HCT116 (cell line): Measurements from ENCODE around the gene RHBDL3. TPM values are rescaled to one million over a fixed set of nuclear protein-coding genes. Genes with fewer than 3 reads are reported as not detected.

Experiments
- ATAC-seq: fragments of 200-7000 bp; cut with Tn5 transposase; 2 replicates; pipeline ENCODE4 v1.9.1; 2020; ENCODE audit warnings: mild to moderate bottlenecking, moderate library complexity
- BruUV-seq: library from RNA; stranded (reverse); fragments of 400-500 nt; replicated peaks from 2 replicates; lab custom pipeline; 2021; lab: Mats Ljungman, UMichigan
- CTCF ChIA-PET: fragments of 300-600 bp; sonication (Branson Sonifier 250); formaldehyde crosslinking; loops from one replicate; lab custom pipeline; 2021; ENCODE audit warnings: antibody characterized with exemption; lab: Charles Lee
- POLR2A ChIA-PET: fragments of 300-600, 350-600 bp; sonication (Branson Sonifier 250); formaldehyde crosslinking; loops from one replicate; lab custom pipeline; 2021; ENCODE audit warnings: antibody characterized with exemption; lab: Charles Lee
- RAD21 ChIA-PET, 2 experiments: fragments of 300-600 bp; sonication (Branson Sonifier 250); formaldehyde crosslinking; loops; one replicate each; lab custom pipeline; 2023; ENCODE audit warnings: low total read pairs in 2 of 2; ENCODE audit not compliant: uncharacterized antibody in 2 of 2, unreplicated experiment in 2 of 2, low non-redundant PET in 1 of 2; lab: Charles Lee
- DNase-seq: peaks from one replicate; pipeline ENCODE4 v3.0.0-alpha.2; 2010; ENCODE audit warnings: low read depth, low spot score
- H2AFZ ChIP-seq: fragments of 200-600 bp; shearing (Covaris generic), sonication (generic); 2 replicates; pipeline ENCODE4 v1.6.1; 2017; ENCODE audit warnings: low read depth, mixed run types, mixed read lengths, antibody characterized with exemption, low read length; ENCODE audit not compliant: poor library complexity, severe bottlenecking
- H3K27ac ChIP-seq: 2 replicates; pipeline ENCODE4 v1.5.1; 2012; ENCODE audit warnings: low read depth, low read length
- H3K27me3 ChIP-seq: fragments of 200-600 bp; sonication (generic); 2 replicates; pipeline ENCODE4 v1.6.1; 2016; ENCODE audit warnings: mixed run types, low read length, mixed read lengths; ENCODE audit not compliant: insufficient read depth
- H3K36me3 ChIP-seq, 2 experiments: fragments of 200-500 bp in 1 of 2; fragments of 200-600 bp in 1 of 2; sonication (Bioruptor generic) in 1 of 2; sonication (generic) in 1 of 2; 2 replicates each; pipeline versions ENCODE4 v1.5.1 to v1.6.1; 2014 to 2016; ENCODE audit warnings: low read length in 2 of 2, inconsistent platforms in 1 of 2, mixed read lengths in 1 of 2, mixed run types in 1 of 2; ENCODE audit not compliant: insufficient read depth in 2 of 2, control insufficient read depth in 1 of 2
- H3K4me1 ChIP-seq, 2 experiments: fragments of 200-600 bp in 1 of 2; sonication (generic) in 1 of 2; 2 replicates each; pipeline versions ENCODE4 v1.5.1 to v1.6.1; 2012 to 2017; ENCODE audit warnings: low read length in 2 of 2, inconsistent platforms in 1 of 2, mild to moderate bottlenecking in 1 of 2, mixed read lengths in 1 of 2, mixed run types in 1 of 2, moderate library complexity in 1 of 2; ENCODE audit not compliant: insufficient read depth in 2 of 2, control insufficient read depth in 1 of 2
- H3K4me2 ChIP-seq: fragments of 200-600 bp; sonication (generic); 2 replicates; pipeline ENCODE4 v1.6.1; 2017; ENCODE audit warnings: mixed run types, low read length, mixed read lengths
- H3K4me3 ChIP-seq, 2 experiments: fragments of 200-600 bp in 1 of 2; sonication (generic) in 1 of 2; replicated peaks in 1 of 2; 2 replicates each; pipeline ENCODE4 v1.5.1; 2011 to 2016; ENCODE audit warnings: low read length in 2 of 2, control low read depth in 1 of 2, low read depth in 1 of 2, mild to moderate bottlenecking in 1 of 2, mixed read lengths in 1 of 2, mixed run types in 1 of 2
- H3K79me2 ChIP-seq: fragments of 200-600 bp; sonication (generic); 2 replicates; pipeline ENCODE4 v1.6.1; 2017; ENCODE audit warnings: mild to moderate bottlenecking, mixed run types, low read length, moderate library complexity, mixed read lengths; ENCODE audit not compliant: insufficient read depth
- H3K9ac ChIP-seq: fragments of 200-600 bp; sonication (generic); 2 replicates; pipeline ENCODE4 v1.6.1; 2016; ENCODE audit warnings: low read length, mixed read lengths
- H3K9me2 ChIP-seq: fragments of 200-600 bp; sonication (generic), shearing (Covaris generic); 2 replicates; pipeline ENCODE4 v1.6.1; 2017; ENCODE audit warnings: mixed run types, mild to moderate bottlenecking, moderate library complexity; ENCODE audit not compliant: insufficient read depth
- H3K9me3 ChIP-seq, 2 experiments: fragments of 200-500 bp in 1 of 2; fragments of 200-600 bp in 1 of 2; sonication (Bioruptor generic) in 1 of 2; sonication (generic) in 1 of 2; 2 replicates each; pipeline ENCODE4 v1.6.1; 2014 to 2017; ENCODE audit warnings: low read length in 2 of 2, mixed read lengths in 2 of 2, inconsistent platforms in 1 of 2, low read depth in 1 of 2, mild to moderate bottlenecking in 1 of 2, mixed run types in 1 of 2, moderate library complexity in 1 of 2; ENCODE audit not compliant: control insufficient read depth in 1 of 2, insufficient read depth in 1 of 2
- H4K20me1 ChIP-seq: fragments of 200-600 bp; sonication (generic), shearing (Covaris generic); 2 replicates; pipeline ENCODE4 v1.6.1; 2017; ENCODE audit warnings: mixed run types, mild to moderate bottlenecking, moderate library complexity; ENCODE audit not compliant: insufficient read depth
- CBX3 ChIP-seq: IDR thresholded peaks from 2 replicates; pipeline ENCODE4 v1.6.1; 2012; ENCODE audit warnings: low read depth
- CTCF ChIP-seq, 3 experiments: fragments of 200-600 bp in 1 of 3; sonication (generic) in 1 of 3; IDR thresholded peaks in 2 of 3; conservative IDR thresholded peaks in 1 of 3; 2 replicates each; pipeline ENCODE4 v1.5.1; 2012 to 2017; ENCODE audit warnings: low read depth in 2 of 3, low read length in 2 of 3, antibody characterized with exemption in 1 of 3, borderline replicate concordance in 1 of 3, control low read depth in 1 of 3, mild to moderate bottlenecking in 1 of 3, mixed read lengths in 1 of 3, mixed run types in 1 of 3, moderate library complexity in 1 of 3; ENCODE audit not compliant: insufficient read depth in 1 of 3
- EZH2 ChIP-seq: fragments of 200-600 bp; sonication (generic); IDR thresholded peaks from 2 replicates; pipeline ENCODE4 v1.6.1; 2017; ENCODE audit warnings: antibody characterized with exemption, mixed run types
- JUND ChIP-seq: IDR thresholded peaks from 2 replicates; pipeline ENCODE4 v1.6.1; 2012
- MAX ChIP-seq: IDR thresholded peaks from 2 replicates; pipeline ENCODE4 v1.6.1; 2012
- RAD21 ChIP-seq: IDR thresholded peaks from 2 replicates; pipeline ENCODE4 v1.6.1; 2012; ENCODE audit warnings: low read depth, mild to moderate bottlenecking
- REST ChIP-seq: IDR thresholded peaks from 2 replicates; pipeline ENCODE4 v1.6.1; 2012; ENCODE audit warnings: low read depth
- TCF7L2 ChIP-seq: IDR thresholded peaks from 2 replicates; pipeline ENCODE4 v1.7.0; 2011; ENCODE audit warnings: borderline replicate concordance, inconsistent platforms; ENCODE audit not compliant: insufficient read depth, insufficient read length; ENCODE audit errors: extremely low read depth
- intact Hi-C: fragments of 100-400 bp; cut with micrococcal nuclease; formaldehyde crosslinking; loops from 2 replicates; pipeline ENCODE4 v1.10.0; 2022
- total RNA-seq: library from RNA; stranded (reverse); gene quantifications from one replicate; pipeline ENCODE4 v1.2.1, GENCODE V29; 2021; ENCODE audit not compliant: unreplicated experiment

RHBDL3 gene
- total RNA-seq, 1 experiment from 2014 or later, result 4.0 TPM

DNA sequence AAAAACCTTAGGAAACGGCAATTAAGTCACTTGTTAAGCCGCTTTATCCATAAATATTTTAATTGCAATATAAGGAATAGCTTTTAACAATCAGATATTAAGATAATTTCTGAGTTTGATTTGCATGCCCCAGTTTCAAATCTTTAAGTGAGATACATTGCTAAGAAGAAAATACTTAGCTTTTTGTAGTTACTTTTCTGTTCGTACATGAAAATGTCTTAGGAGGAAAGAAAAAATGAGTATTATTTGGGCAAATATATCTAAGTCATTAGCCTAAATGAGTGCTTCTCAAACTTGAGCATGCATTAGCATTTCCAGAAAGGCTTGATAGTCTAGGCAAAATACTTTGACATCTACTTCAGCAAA is 90.7 kb downstream of the RHBDL3 start:
- no peak for TF ChIP-seq TCF7L2
- TF ChIP-seq CTCF (IDR thresholded peaks at IDR 0.05 in 2 of 3, conservative IDR thresholded peaks at IDR 0.05 in 1 of 3; ENCODE audit: borderline replicate concordance in 1 of 3, insufficient read depth in 1 of 3, low read depth in 2 of 3, low read length in 2 of 3), result no peak
- TF ChIP-seq JUND, result no peak
- no peak for TF ChIP-seq EZH2
- no peak for TF ChIP-seq REST
- TF ChIP-seq CBX3, result no peak
- TF ChIP-seq RAD21, result no peak
- TF ChIP-seq MAX, result no peak
- DNase-seq, result no peak
- H2AFZ ChIP-seq, result no peak overlapping the region
- peaks cover 52 to 77% of the 10 kb centered on the region in 2 experiments for H3K36me3 ChIP-seq
- peaks cover 100% of the 10 kb centered on the region for H3K79me2 ChIP-seq
- H3K27ac ChIP-seq, result no peak overlapping the region
- H3K4me2 ChIP-seq, result no peak overlapping the region
- ChIA-PET CTCF (no interaction called here), POLR2A (no interaction called here), RAD21 (no interaction called here)
- no TSS peak for BruUV-seq
- H4K20me1 ChIP-seq, result peaks cover 60% of the 10 kb centered on the region; the same call in 1 of the 2 replicates
- H3K4me3 ChIP-seq, result no peak overlapping the region
- no peaks in the 10 kb centered on the region for H3K27me3 ChIP-seq
- ATAC-seq, result no peak
- no peaks in the 10 kb centered on the region for H3K9me2 ChIP-seq
- intact Hi-C loops, result no loop called here
- no peak overlapping the region for H3K9ac ChIP-seq
- peaks cover 5 to 14% of the 10 kb centered on the region in 2 experiments; a peak in 3 of 4 replicates for H3K4me1 ChIP-seq
- no peaks in the 10 kb centered on the region for H3K9me3 ChIP-seq
